Tibial artery (tissue), 4 donors: Measurements from ENCODE around the gene LARGE1.

Source experiments
- DNase-seq, 2 donors: peaks; one replicate each; pipeline ENCODE4 v3.0.0-alpha.2; 2019
- H3K27ac ChIP-seq, 2 donors: fragments of 200-600 bp; sonication (generic) in 1 of 2; 1 replicate in 1 of 2; 2 replicates in 1 of 2; pipeline ENCODE4 v1.5.1; 2018 to 2019; ENCODE audit warnings: mild to moderate bottlenecking in 1 of 2
- H3K27me3 ChIP-seq, 2 donors: fragments of 200-600 bp; sonication (generic) in 1 of 2; one replicate each; pipeline versions ENCODE4 v1.5.1 to v1.6.0; 2016 to 2019
- H3K36me3 ChIP-seq, 3 donors: fragments of 200-600 bp; sonication (generic) in 2 of 3; one replicate each; pipeline ENCODE4 v1.5.1; 2016 to 2019; ENCODE audit warnings: mild to moderate bottlenecking in 2 of 3
- H3K4me1 ChIP-seq, 4 donors: fragments of 200-600 bp; sonication (generic) in 2 of 4; 1 replicate in 3 of 4; 2 replicates in 1 of 4; pipeline ENCODE4 v1.5.1; 2016 to 2019
- H3K4me3 ChIP-seq, 2 donors: fragments of 200-600 bp; sonication (generic) in 1 of 2; 1 replicate in 1 of 2; 2 replicates in 1 of 2; pipeline ENCODE4 v1.5.1; 2018 to 2019; ENCODE audit warnings: mild to moderate bottlenecking in 2 of 2
- H3K9me3 ChIP-seq, 3 donors: fragments of 200-600 bp; sonication (generic) in 1 of 3; one replicate each; pipeline ENCODE4 v1.5.1; 2016 to 2019
- intact Hi-C: fragments of 100-400 bp; cut with DNase I; formaldehyde crosslinking; loops from one replicate; pipeline ENCODE4 v1.15.0; 2023; ENCODE audit warnings: low total_unique reads
- TF ChIP-seq, protein P1 (sequence below), 2 experiments: fragments of 200-600 bp in 1 of 2; fragments of 450-650 bp in 1 of 2; IDR thresholded peaks; one replicate each; pipeline ENCODE4 v1.5.1; 2017 to 2019; ENCODE audit warnings: antibody characterized with exemption in 2 of 2, mild to moderate bottlenecking in 1 of 2, moderate library complexity in 1 of 2

LARGE1 gene

DNA sequence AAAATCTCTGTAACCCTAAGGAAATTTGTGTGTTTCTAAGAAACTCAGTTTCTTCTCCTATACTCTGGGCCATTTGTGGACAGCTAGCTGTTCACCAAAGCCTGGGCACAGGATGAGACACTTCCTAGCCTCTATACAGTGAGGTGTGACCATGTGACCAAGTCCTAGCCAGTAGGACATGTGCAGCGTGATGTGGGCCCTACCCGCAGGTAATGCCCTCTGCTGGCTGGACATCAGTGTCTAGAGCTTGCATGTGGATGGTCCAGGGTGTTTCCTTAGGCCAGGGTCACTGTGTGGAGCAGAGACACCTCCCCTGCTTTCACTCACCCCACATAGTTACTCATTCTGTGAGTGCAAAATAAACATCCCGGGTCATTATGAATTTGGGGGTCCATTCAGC, 100.5 kb downstream of the LARGE1 start:
- Histone ChIP-seq H3K4me3 (no peak overlapping the region), H3K36me3 (no peaks in the 10 kb centered on the region), H3K4me1 (peaks cover 0 to 17% (median under 1%) of the 10 kb centered on the region in 4 donors), H3K9me3 (no peaks in the 10 kb centered on the region), H3K27me3 (no peaks in the 10 kb centered on the region), H3K27ac (no peak overlapping the region)
- TF ChIP-seq, protein P1, sequence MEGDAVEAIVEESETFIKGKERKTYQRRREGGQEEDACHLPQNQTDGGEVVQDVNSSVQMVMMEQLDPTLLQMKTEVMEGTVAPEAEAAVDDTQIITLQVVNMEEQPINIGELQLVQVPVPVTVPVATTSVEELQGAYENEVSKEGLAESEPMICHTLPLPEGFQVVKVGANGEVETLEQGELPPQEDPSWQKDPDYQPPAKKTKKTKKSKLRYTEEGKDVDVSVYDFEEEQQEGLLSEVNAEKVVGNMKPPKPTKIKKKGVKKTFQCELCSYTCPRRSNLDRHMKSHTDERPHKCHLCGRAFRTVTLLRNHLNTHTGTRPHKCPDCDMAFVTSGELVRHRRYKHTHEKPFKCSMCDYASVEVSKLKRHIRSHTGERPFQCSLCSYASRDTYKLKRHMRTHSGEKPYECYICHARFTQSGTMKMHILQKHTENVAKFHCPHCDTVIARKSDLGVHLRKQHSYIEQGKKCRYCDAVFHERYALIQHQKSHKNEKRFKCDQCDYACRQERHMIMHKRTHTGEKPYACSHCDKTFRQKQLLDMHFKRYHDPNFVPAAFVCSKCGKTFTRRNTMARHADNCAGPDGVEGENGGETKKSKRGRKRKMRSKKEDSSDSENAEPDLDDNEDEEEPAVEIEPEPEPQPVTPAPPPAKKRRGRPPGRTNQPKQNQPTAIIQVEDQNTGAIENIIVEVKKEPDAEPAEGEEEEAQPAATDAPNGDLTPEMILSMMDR (IDR thresholded peaks at IDR 0.05) = no peak
- intact Hi-C loops = no loop called here
- DNase-seq = no peak

- Histone ChIP-seq H3K4me1 (no peaks in the 10 kb centered on the region), H3K4me3 (no peak overlapping the region), H3K27ac (no peak overlapping the region), H3K9me3 (no peaks in the 10 kb centered on the region), H3K27me3 (no peaks in the 10 kb centered on the region), H3K36me3 (no peaks in the 10 kb centered on the region)
- no peak for DNase-seq
- TF ChIP-seq, protein P1 (IDR thresholded peaks at IDR 0.05) = no peak
- intact Hi-C loops = no loop called here
Observed at GRCh38 chr22:33817512-33818127, 102.7 kb downstream of the LARGE1 start.

DNA sequence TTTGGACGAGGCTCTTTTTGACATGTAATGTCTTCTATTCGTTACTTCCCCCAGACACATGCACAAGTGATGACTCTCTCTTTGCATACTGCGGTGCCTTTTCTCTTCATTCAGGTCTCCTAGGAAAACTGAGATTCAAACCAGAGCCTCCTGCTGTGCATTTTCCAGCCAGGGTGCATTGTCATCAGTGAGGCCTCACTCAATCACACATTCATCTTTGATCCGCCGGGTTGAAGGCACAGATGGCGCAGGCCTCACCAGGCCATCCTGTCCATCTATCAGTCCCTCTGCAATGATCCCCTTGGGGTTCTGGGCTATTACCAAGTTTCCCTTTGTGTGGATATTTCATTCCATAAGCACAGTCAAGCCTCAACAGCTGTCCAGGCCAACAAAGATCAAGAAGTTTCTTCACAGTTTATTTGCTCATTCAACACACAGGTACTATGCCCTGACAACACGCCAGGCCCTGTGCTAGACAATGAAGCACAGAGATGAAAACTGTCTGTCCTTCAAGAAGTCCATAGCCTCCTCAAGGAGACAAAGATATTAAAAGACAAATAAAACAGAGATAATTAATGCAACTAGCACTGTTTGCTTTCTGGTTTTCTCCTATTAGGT, 107.8 kb downstream of the LARGE1 start:
- Histone ChIP-seq H3K27ac (no peak overlapping the region), H3K4me1 (peaks cover 0 to 15% (median 8%) of the 10 kb centered on the region in 4 donors), H3K27me3 (no peaks in the 10 kb centered on the region), H3K9me3 (no peaks in the 10 kb centered on the region), H3K36me3 (no peaks in the 10 kb centered on the region), H3K4me3 (no peak overlapping the region)
- intact Hi-C loops = no loop called here
- no peak for DNase-seq
- TF ChIP-seq, protein P1 (IDR thresholded peaks at IDR 0.05) = no peak

DNA sequence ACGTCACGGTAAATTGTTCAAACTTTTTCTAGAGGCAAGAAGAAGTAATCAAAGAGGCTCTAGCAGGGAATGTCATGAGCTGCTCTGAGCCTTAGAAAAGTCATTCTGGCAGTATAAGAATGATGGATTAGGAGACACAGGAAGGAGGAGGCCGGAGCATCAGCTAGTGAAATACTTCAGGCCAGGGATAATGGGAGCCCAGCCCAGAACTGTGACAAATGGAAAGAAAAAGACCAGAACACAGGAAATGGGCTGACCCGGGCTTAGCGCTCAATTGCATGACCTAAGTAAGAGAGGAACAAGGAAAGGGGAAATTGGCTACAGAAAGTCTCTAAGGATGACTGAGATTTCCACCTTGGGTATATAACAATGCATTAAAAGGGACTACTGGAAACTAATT, 108.6 kb downstream of the LARGE1 start:
- intact Hi-C loops = no loop called here
- Histone ChIP-seq H3K36me3 (no peaks in the 10 kb centered on the region), H3K27ac (peak overlapping the region in 1 of 2 donors; percentile 3), H3K27me3 (no peaks in the 10 kb centered on the region), H3K4me1 (peaks cover 0 to 22% (median 8%) of the 10 kb centered on the region in 4 donors), H3K9me3 (no peaks in the 10 kb centered on the region), H3K4me3 (no peak overlapping the region)
- DNase-seq = peak; percentile 67 to 71
- TF ChIP-seq, protein P1 (IDR thresholded peaks at IDR 0.05) = no peak

DNA sequence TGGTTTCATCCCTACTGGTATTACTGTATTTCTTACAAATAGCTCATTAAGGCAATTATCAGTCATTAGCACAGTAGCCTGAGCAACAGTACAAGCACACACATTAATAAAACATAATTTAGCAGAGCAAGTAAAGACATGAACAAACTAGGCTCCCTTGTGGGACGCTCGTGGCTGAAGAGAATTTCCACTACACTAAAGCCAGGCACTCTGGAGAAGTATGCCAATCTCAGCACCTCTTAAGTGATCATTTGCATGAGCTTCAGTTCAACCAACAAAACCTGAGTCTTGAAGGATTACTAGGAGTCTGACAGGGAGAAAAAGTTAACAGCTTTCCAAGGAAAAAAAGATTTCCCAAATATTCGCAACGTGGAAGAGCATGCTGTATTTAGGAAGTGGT, 109.1 kb downstream of the LARGE1 start:
- intact Hi-C loops = no loop called here
- H3K27me3 ChIP-seq = no peaks in the 10 kb centered on the region
- peaks cover 0 to 22% (median 8%) of the 10 kb centered on the region in 4 donors for H3K4me1 ChIP-seq
- no peak for DNase-seq
- H3K9me3 ChIP-seq = no peaks in the 10 kb centered on the region
- no peak overlapping the region for H3K4me3 ChIP-seq
- TF ChIP-seq, protein P1 (IDR thresholded peaks at IDR 0.05) = no peak
- H3K27ac ChIP-seq = peak overlapping the region in 1 of 2 donors; percentile 3
- H3K36me3 ChIP-seq = no peaks in the 10 kb centered on the region
